ENCODE data around the gene KRTAP5-9.

KRTAP5-9 gene

GRCh38 chr11:71502871-71503435 is 45.3 kb upstream of the KRTAP5-9 start:
- TF ChIP-seq CTCF (IDR thresholded peaks at IDR 0.05; ENCODE audit: low read depth, low read length), result no peak
- H3K4me3 ChIP-seq (replicated peaks in 1 of 2; ENCODE audit: low read depth in 2 of 2, low read length in 2 of 2), result no peak overlapping the region
- DNase-seq (ENCODE audit: low read depth in 2 of 2), result no peak

- TF ChIP-seq CTCF (IDR thresholded peaks at IDR 0.05; ENCODE audit: low read depth, low read length), result no peak
- H3K4me3 ChIP-seq (replicated peaks in 1 of 2; ENCODE audit: low read depth in 2 of 2, low read length in 2 of 2), result no peak overlapping the region
- DNase-seq (ENCODE audit: low read depth in 2 of 2), result no peak
These were observed 43.7 kb upstream of the KRTAP5-9 start for GRCh38 chr11:71504531-71504930.

- no peak overlapping the region for H3K4me3 ChIP-seq (replicated peaks in 1 of 2; ENCODE audit: low read depth in 2 of 2, low read length in 2 of 2)
- no peak for TF ChIP-seq CTCF (IDR thresholded peaks at IDR 0.05; ENCODE audit: low read depth, low read length)
- DNase-seq (ENCODE audit: low read depth in 2 of 2), result no peak
These were observed 43.2 kb upstream of the KRTAP5-9 start for GRCh38 chr11:71505001-71505400.

- DNase-seq (ENCODE audit: low read depth in 2 of 2), result no peak
- TF ChIP-seq CTCF (IDR thresholded peaks at IDR 0.05; ENCODE audit: low read depth, low read length), result no peak
These were observed 42.4 kb upstream of the KRTAP5-9 start for GRCh38 chr11:71505781-71506180.

GRCh38 chr11:71507102-71507501 is 41.1 kb upstream of the KRTAP5-9 start:
- DNase-seq (ENCODE audit: low read depth in 2 of 2), result no peak
- TF ChIP-seq CTCF (IDR thresholded peaks at IDR 0.05; ENCODE audit: low read depth, low read length), result no peak
- H3K4me3 ChIP-seq (replicated peaks in 1 of 2; ENCODE audit: low read depth in 2 of 2, low read length in 2 of 2), result no peak overlapping the region

More at GRCh38 chr11:71505781-71506180, 42.4 kb upstream of the KRTAP5-9 start:
- H3K4me3 ChIP-seq (replicated peaks in 1 of 2; ENCODE audit: low read depth in 2 of 2, low read length in 2 of 2), result no peak overlapping the region

- no peak for DNase-seq (ENCODE audit: low read depth in 2 of 2)
- no peak for TF ChIP-seq CTCF (IDR thresholded peaks at IDR 0.05; ENCODE audit: low read depth, low read length)
- H3K4me3 ChIP-seq (replicated peaks in 1 of 2; ENCODE audit: low read depth in 2 of 2, low read length in 2 of 2), result no peak overlapping the region
These were observed 29.4 kb upstream of the KRTAP5-9 start for GRCh38 chr11:71518506-71519471.
